K562 (cell line): ENCODE results near the gene USP20. TPM values are rescaled to one million over a fixed set of nuclear protein-coding genes. Genes with fewer than 3 reads are reported as not detected.

Experiments
- BRD9 ChIP-seq: fragments of 450-650 bp; IDR thresholded peaks from 2 replicates; pipeline ENCODE4 v1.6.1; 2018; ENCODE audit warnings: low read depth; ENCODE audit not compliant: partially characterized antibody
- ELK1 ChIP-seq: sonication (generic); formaldehyde crosslinking; IDR thresholded peaks from 2 replicates; pipeline ENCODE4 v1.8.1; 2022; ENCODE audit warnings: missing genetic modification reagents
- FOSL1 ChIP-seq: fragments of 200-800 bp; sonication (Bioruptor generic); conservative IDR thresholded peaks from 2 replicates; pipeline ENCODE4 v1.6.1; 2016; ENCODE audit warnings: missing genetic modification characterization, missing compliant biosample characterization
- HLTF ChIP-seq: fragments of 450-650 bp; IDR thresholded peaks from 2 replicates; pipeline ENCODE4 v1.6.1; 2016
- HNRNPL ChIP-seq: fragments of 200-400 bp; formaldehyde crosslinking; IDR thresholded peaks from 2 replicates; pipeline ENCODE4 v1.6.1; 2017; ENCODE audit warnings: low read depth, mild to moderate bottlenecking, low read length
- MEIS2 ChIP-seq: fragments of 450-650 bp; IDR thresholded peaks from 2 replicates; pipeline ENCODE4 v1.6.1; 2014; ENCODE audit warnings: mild to moderate bottlenecking; ENCODE audit not compliant: partially characterized antibody
- PHB ChIP-seq: fragments of 250-450 bp; sonication (Bioruptor Pico); IDR thresholded peaks from 2 replicates; pipeline ENCODE4 v1.5.0; 2021
- SIN3B ChIP-seq: fragments of 450-650 bp; IDR thresholded peaks from 2 replicates; pipeline ENCODE4 v1.6.1; 2017; ENCODE audit warnings: low read depth, mild to moderate bottlenecking, moderate library complexity
- SLC30A9 ChIP-seq: fragments of 250-450 bp; sonication (Bioruptor Pico); IDR thresholded peaks from 2 replicates; pipeline ENCODE4 v1.8.0; 2022; ENCODE audit warnings: mild to moderate bottlenecking, moderate library complexity
- TEAD2 ChIP-seq: fragments of 450-650 bp; IDR thresholded peaks from 2 replicates; pipeline ENCODE4 v1.6.1; 2016; ENCODE audit warnings: missing genetic modification characterization, control low read depth, missing compliant biosample characterization
- ZMIZ1 ChIP-seq, 2 experiments: fragments of 150-350 bp in 1 of 2; IDR thresholded peaks; 2 replicates each; pipeline ENCODE4 v1.6.1; 2012 to 2016; ENCODE audit warnings: low read depth in 2 of 2, low read length in 2 of 2, mild to moderate bottlenecking in 1 of 2, moderate library complexity in 1 of 2
- ZNF263 ChIP-seq: sonication (generic); formaldehyde crosslinking; IDR thresholded peaks from 2 replicates; pipeline ENCODE4 v1.8.0; 2022; ENCODE audit warnings: mild to moderate bottlenecking, missing genetic modification reagents, borderline replicate concordance
- ZSCAN29 ChIP-seq: fragments of 450-650 bp; IDR thresholded peaks from 2 replicates; pipeline ENCODE4 v1.6.1; 2017
- polyA plus RNA-seq, 8 experiments: library from polyadenylated mRNA; depleted of rRNA in 4 of 8; stranded (reverse) in 5 of 8; unstranded in 3 of 8; fragments of >200 nt; fragmentation: Nextera tagmentation in 2 of 8; fragmentation: Illumina TruSeq in 1 of 8; extraction: Ambion mirVana in 2 of 8; extraction: Trizol in 1 of 8; gene quantifications; 2 replicates each; pipeline versions ENCODE4 v1.2.1 to v1.2.3, GENCODE V29; 2011 to 2014; ENCODE audit warnings: inconsistent platforms in 1 of 8, missing spikeins in 1 of 8
- total RNA-seq, 7 experiments: library from RNA; depleted of rRNA in 6 of 7; stranded (reverse); fragments of >200 nt in 6 of 7; fragmentation: Illumina TruSeq in 2 of 7; extraction: Trizol in 2 of 7; gene quantifications; 2 replicates each; pipeline versions ENCODE4 v1.2.1 to v1.2.3, GENCODE V29; 2011 to 2021; ENCODE audit warnings: low replicate concordance in 1 of 7
- TF ChIP-seq, protein P1 (sequence below), 2 experiments: fragments of 450-650 bp in 1 of 2; sonication (generic) in 1 of 2; formaldehyde crosslinking in 1 of 2; IDR thresholded peaks; 2 replicates each; pipeline versions ENCODE4 v1.7.1 to v1.9.0; 2016 to 2022; ENCODE audit warnings: inconsistent platforms in 1 of 2, mild to moderate bottlenecking in 1 of 2, missing genetic modification reagents in 1 of 2

USP20 gene
- total and polyA plus RNA-seq, 9 of the 15 experiments (the other 6 are each of a cell fraction or from before 2014, with no cell fraction given), result 1.9 to 136 (median 49.1) TPM

GRCh38 chr9:129857207-129857606 is 21.9 kb downstream of the USP20 start (continued):
- no peak for TF ChIP-seq ZMIZ1 (IDR thresholded peaks at IDR 0.05; ENCODE audit: low read depth in 2 of 2, low read length in 2 of 2)
- TF ChIP-seq FOSL1 (tag), result peak; percentile 83
- no peak for TF ChIP-seq HLTF
- no peak for TF ChIP-seq SIN3B
- no peak for TF ChIP-seq ZSCAN29
- TF ChIP-seq SLC30A9 (CRISPR knock-in tag), result no peak
- no peak for TF ChIP-seq ZNF263 (CRISPR knock-in tag)
- TF ChIP-seq TEAD2 (tag), result no peak
- TF ChIP-seq MEIS2, result no peak
- no peak for TF ChIP-seq ELK1 (CRISPR knock-in tag)
- TF ChIP-seq, protein P1, sequence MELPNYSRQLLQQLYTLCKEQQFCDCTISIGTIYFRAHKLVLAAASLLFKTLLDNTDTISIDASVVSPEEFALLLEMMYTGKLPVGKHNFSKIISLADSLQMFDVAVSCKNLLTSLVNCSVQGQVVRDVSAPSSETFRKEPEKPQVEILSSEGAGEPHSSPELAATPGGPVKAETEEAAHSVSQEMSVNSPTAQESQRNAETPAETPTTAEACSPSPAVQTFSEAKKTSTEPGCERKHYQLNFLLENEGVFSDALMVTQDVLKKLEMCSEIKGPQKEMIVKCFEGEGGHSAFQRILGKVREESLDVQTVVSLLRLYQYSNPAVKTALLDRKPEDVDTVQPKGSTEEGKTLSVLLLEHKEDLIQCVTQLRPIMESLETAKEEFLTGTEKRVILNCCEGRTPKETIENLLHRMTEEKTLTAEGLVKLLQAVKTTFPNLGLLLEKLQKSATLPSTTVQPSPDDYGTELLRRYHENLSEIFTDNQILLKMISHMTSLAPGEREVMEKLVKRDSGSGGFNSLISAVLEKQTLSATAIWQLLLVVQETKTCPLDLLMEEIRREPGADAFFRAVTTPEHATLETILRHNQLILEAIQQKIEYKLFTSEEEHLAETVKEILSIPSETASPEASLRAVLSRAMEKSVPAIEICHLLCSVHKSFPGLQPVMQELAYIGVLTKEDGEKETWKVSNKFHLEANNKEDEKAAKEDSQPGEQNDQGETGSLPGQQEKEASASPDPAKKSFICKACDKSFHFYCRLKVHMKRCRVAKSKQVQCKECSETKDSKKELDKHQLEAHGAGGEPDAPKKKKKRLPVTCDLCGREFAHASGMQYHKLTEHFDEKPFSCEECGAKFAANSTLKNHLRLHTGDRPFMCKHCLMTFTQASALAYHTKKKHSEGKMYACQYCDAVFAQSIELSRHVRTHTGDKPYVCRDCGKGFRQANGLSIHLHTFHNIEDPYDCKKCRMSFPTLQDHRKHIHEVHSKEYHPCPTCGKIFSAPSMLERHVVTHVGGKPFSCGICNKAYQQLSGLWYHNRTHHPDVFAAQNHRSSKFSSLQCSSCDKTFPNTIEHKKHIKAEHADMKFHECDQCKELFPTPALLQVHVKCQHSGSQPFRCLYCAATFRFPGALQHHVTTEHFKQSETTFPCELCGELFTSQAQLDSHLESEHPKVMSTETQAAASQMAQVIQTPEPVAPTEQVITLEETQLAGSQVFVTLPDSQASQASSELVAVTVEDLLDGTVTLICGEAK (IDR thresholded peaks at IDR 0.05), result no peak
- TF ChIP-seq, protein P1 (CRISPR knock-in tag; IDR thresholded peaks at IDR 0.05), result no peak
- no peak for TF ChIP-seq BRD9
- no peak for TF ChIP-seq HNRNPL
- no peak for TF ChIP-seq PHB
